ENCODE data around the gene BPIFA3.

DNA sequence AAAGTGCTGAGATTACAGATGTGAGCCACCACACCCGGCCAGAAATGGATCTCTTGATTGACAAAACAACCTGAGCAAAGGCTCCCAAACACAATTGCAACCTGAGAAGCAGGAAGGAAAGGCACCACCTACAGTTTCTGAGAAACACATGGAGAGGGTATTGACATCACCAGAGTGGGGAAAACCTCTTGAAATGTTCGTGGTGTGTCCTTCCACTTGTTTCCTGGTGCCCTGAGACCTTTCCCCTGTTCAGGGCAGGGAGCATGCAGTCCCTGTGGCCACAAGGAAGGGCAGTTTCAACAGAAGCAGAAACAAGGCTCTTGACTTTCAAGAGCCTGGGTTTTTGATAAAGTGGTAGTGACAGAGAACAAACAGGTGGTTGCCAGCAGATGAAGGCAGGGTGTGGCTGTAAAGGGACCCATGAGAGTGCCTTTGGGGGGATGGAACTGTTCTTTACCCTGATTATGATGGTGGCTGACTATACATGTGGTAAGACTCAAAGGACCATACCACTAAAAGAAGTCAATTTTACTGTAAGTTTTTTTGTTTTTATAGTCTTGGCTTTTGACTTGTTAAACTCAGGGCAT, 15.4 kb downstream of the BPIFA3 start:
- no peak for TF ChIP-seq POLR2AphosphoS5 (IDR thresholded peaks at IDR 0.05)
- TF ChIP-seq, protein P1, sequence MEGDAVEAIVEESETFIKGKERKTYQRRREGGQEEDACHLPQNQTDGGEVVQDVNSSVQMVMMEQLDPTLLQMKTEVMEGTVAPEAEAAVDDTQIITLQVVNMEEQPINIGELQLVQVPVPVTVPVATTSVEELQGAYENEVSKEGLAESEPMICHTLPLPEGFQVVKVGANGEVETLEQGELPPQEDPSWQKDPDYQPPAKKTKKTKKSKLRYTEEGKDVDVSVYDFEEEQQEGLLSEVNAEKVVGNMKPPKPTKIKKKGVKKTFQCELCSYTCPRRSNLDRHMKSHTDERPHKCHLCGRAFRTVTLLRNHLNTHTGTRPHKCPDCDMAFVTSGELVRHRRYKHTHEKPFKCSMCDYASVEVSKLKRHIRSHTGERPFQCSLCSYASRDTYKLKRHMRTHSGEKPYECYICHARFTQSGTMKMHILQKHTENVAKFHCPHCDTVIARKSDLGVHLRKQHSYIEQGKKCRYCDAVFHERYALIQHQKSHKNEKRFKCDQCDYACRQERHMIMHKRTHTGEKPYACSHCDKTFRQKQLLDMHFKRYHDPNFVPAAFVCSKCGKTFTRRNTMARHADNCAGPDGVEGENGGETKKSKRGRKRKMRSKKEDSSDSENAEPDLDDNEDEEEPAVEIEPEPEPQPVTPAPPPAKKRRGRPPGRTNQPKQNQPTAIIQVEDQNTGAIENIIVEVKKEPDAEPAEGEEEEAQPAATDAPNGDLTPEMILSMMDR (IDR thresholded peaks at IDR 0.05) = no peak
- TF ChIP-seq POLR2A (IDR thresholded peaks at IDR 0.05) = no peak

Data from stomach (tissue), 4 donors.